GM12892 (cell line): ENCODE measurements around the gene MESD.

ENCODE experiments used
- POLR2A ChIP-seq: IDR thresholded peaks from 2 replicates; pipeline ENCODE4 v1.6.1; 2011; ENCODE audit warnings: low read depth, low read length, control low read depth
- POLR2AphosphoS5 ChIP-seq: IDR thresholded peaks from 2 replicates; pipeline ENCODE4 v1.6.1; 2011; ENCODE audit warnings: low read depth, low read length, control low read depth

DNA sequence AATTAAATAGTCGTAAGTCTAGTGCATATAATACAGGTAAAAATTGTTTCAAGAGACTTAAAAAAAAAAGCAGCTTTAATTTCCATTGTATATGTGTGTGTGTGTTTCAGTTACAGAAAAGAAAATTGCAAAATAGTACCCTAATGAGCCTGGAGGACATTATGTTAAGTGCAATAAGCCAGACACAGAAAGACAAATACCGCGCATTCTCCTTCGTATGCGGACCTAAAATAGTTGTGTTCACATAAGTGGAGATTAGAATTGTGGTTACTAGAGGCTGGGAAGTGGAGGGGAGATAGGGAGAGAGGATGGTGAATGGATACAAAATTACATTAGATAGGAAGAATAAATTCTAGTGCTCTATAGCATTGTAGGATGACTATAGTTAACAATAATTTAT, 3.6 kb downstream of the MESD start:
- TF ChIP-seq POLR2A = no peak
- TF ChIP-seq POLR2AphosphoS5 = no peak
